T-helper 2 cell treated with Interferon-gamma antibody and Interleukin-4, amounts not matched to agents 100 ng/mL and 5 ng/mL, for 36 hours (primary cell): ENCODE results near the gene SLC2A9. TPM values are rescaled to one million over a fixed set of nuclear protein-coding genes. Genes with fewer than 3 reads are reported as not detected.
"Not testable (repeated sequence)": the region's sequence is repeated elsewhere in the genome, so short reads cannot be mapped to it uniquely, and the experiment has no call there.

Experiments
- intact Hi-C: fragments of 100-400 bp; cut with micrococcal nuclease; formaldehyde crosslinking; loops from one replicate; pipeline ENCODE4 v1.15.1; 2023
- total RNA-seq: library from RNA; stranded (reverse); gene quantifications from 2 replicates; pipeline ENCODE4 v1.2.3, GENCODE V29; 2022

Gene SLC2A9
- total RNA-seq, 1 donor from 2014 or later = 3.2 TPM

- intact Hi-C loops = no loop called here
Measured at GRCh38 chr4:9845791-9846493, 175.4 kb downstream of the SLC2A9 start.

- intact Hi-C loops = no loop called here
Measured at GRCh38 chr4:9841072-9841471, 180.2 kb downstream of the SLC2A9 start.

DNA sequence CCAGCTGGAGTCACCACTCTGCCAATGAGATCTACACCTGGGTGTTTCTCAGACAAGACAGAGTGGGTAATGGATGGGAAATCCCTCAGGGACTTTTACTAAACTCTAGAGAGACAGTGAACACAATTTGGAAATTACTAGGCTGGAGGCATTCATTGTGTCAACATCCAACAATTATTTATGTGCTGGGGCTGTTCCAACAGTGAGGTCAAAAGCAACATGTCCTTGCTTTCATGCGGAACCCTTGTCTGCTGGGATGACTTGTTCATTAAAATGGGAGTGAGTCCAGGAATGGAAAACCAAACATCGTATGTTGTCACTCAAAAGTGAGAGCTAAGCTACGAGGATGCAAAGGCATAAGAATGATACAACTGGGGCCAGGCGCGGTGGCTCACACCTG, 185.9 kb downstream of the SLC2A9 start:
- intact Hi-C loops = no loop called here

DNA sequence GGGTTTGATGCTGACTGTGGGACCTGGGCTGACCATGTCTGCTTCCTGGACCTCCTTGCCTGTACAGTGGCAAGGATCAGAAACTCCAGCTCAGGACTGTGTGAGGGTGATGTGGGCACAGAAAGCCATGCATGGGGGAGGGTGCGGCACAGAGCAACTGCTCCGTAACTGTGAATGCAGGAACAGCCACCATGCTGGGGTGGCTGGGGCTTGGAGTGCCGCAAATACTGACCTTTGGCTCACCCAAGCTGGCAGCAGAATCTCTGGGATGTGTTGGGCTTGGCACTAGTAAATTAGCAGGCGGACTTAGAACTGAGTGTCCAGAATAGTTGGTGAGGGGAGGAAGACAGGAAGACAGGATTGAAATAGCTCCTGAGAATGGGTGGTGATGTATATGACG, 187.9 kb downstream of the SLC2A9 start:
- intact Hi-C loops = no loop called here

DNA sequence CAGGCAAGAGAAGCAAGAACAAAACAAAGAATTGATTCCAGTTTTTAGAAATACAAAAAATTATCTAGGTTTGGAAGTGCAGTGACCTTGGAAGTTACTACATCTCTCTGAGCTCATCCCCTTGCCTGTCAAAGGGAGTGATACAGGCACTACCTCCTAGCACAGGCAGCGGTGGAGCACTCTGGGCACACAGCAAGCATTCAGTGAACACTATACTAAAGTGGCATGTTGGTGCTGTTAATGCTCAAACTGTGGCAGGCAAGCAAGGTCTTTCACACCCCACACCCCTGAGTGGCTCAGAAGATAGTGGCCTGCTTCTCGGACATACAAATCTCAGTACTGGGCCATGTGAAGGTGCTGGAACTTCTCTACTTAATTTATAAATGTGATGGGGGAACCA, 188.7 kb downstream of the SLC2A9 start:
- intact Hi-C loops = no loop called here

- intact Hi-C loops = no loop called here
Measured at GRCh38 chr4:9826551-9826950, 194.7 kb downstream of the SLC2A9 start.

DNA sequence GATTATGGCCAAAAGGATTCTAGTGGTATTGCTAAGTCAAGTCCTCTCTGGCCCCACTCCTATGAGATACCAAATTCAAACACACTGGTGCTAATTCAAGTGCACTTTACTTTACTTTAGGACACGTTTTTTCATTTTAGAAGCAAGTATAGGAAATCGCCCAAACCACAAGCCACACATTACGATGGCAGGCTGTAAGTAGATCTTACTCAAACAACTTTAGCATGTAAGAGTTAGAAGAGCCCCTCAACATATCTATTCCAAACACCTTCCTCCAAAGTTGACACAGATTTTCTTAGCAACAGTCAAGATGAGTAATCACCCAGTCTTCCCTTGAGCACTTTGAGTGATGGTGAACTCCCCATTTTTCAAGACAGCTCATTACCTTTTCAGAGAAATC, 196.2 kb downstream of the SLC2A9 start:
- intact Hi-C loops = no loop called here

DNA sequence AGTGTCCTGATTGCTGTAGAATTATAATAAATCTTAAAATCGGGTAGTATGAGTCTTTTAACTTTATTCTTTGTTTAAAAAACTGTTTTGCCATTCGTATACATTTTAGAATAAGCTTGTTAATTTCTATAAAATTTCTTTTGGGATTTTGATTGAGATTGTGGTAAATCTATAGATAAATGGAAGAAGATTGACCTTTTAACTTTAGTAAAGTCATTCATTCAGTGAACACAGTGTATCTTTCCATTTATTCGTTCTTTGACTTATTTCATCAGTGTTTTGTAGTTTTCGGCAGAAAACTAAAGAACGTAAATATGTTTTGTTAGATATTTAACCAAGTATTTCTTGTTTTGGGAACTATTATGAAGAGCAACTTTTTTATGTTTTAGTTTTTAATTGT, 201.0 kb downstream of the SLC2A9 start:
- intact Hi-C loops = no loop called here

DNA sequence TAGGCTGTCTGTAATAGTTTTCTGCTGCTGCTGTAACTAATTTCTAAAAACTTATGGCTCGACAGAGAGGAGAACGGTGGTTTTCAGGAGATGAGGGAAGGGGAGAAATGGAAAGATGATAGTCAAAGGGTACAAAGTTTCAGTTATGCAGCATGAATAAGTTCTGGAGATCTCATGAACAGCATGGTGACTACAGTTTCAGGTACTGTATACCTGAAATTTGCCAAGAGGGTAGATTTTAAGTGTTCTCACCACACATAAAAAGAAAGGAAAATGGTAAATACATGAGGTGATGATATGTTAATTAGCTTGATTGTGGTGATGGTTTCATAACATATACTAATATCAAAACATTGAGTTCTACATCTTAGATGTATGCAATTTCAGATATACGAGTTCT, 205.0 kb downstream of the SLC2A9 start:
- intact Hi-C loops = no loop called here

DNA sequence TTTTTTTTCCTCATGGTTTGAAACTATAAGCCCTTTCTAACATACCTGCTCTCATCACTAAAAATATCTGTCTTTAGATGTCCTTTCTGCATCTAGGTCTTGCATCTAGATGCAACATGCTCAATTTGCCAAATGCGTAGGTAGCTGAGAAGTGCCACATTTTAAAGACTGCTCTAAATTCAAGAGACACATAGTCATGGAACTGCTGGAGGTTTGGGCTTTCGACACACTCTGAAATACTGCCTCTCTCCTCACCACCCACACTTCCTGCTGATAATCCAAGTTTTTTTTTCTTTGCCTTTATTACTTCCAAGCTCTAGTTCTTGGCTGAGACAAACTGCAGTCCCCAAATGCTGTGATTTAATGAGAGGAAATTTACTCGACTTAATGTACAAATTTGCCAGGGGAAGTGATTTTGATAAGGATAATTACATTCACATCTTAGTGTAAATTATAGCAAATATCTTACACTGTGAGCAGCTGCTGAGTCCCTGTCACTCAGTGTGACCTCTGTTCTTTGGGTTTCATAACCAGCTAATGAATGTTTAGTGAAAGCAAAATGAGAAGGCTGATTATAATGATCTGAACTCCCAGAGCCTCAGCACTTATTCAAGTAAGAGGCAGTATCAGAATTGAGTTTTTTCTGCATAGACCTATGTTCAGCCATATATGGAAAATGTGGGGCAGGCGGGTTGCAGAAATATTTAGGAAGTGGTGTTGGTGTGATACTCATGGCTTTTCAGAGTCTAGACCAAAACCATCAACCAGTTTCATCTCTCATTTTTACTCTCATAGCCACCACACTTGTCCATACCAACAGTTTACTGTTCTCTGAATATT, 208.6 kb downstream of the SLC2A9 start:
- intact Hi-C loops = no loop called here

DNA sequence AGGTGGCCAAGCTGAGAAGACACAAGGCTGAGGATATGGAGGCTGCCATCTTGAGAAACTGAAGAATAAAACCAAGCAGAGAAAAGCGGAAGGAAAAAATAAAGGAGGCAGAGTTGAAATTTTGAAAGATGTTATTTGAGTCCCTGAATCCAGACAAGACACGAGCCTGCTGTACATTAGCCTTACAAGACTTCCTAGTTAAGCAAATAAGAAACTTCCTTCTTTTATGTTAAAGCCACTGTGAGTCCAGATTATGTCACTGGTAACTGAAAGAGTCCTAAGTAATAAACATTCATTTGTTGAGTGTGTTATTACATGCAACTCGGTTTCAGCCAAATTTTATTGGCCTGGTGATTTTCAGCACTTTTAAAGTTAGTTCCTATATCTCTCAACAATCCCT, 209.5 kb downstream of the SLC2A9 start:
- intact Hi-C loops = no loop called here

GRCh38 chr4:9808077-9808476, 213.2 kb downstream of the SLC2A9 start:
- intact Hi-C loops = no loop called here

GRCh38 chr4:9804918-9805317, 216.4 kb downstream of the SLC2A9 start:
- intact Hi-C loops = no loop called here

DNA sequence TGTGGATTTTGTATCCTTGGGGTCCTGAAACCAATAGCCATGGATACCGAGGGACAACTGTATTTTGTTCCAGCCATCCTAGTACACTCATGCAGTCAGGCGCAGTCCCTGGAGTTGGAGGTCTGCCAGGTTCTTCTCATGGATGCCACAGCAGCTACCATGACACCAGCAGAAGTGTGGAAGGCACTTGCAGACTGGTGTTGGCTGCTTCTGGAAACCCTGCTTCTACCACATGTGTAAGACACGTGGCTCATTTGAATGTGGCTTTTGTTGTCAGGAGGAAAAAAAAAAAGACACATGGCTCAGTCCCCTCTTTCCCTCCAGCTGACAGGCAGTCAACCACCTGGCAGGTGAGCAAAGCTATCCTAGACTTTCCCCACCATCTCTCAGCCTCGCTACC, 220.4 kb downstream of the SLC2A9 start:
- intact Hi-C loops = no loop called here

DNA sequence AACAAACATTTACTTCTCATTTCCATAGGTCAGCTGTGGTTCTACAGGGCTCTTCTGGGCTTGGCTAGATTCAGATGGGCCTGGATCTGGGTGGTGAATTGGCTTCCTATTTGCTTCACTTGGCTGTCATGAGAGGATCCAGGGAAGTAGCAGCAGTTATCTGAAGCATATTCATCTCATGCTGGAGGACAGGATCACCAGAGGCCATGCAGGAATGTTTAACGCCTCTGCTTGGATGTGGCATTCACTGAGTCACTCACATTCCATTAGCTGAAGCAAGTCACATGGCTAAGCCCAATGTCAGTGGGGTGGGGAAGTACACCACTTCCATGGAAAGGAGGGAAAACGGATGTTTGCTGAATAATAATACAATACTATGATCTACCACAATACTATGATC, 224.7 kb downstream of the SLC2A9 start:
- intact Hi-C loops = not testable (repeated sequence)

DNA sequence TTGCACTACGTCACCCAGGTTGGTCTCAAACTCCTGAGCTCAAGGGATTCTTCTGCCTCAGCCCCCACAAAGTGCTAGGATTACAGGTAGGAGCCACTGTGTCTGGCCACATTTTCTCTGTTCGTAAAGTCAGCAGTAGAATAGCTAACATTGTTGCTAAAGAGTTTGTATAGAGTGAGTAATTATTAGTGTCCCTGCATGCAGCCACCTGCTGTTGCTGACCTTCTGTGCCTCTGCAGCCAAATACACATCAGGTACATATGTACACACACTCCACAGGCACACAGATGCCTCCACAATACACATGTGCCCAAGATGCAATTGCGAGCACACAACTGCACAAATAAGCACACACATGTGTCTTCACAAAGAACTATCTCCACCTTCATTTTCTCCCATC, 228.9 kb downstream of the SLC2A9 start:
- intact Hi-C loops = no loop called here

DNA sequence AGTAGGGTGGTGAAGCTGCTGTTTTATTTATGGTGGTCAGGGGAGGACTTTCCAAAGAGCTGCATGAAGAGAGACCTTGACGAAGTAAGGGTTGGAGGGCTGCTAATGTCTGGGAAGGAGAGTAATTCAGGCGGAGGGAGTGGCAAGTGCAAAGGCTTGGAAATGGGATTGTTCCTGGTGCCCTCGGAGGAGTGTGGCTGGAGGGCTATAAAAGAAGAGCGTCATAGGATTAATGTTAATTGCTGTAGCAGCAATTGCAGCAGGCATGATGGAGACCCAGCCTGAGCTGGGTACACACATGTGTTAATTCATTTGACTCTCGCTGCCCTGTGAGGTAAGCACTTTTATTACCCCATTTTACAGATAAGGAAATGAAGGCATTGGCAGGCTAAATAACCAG, 235.4 kb downstream of the SLC2A9 start:
- intact Hi-C loops = not testable (repeated sequence)

GRCh38 chr4:9782136-9782436, 239.2 kb downstream of the SLC2A9 start:
- intact Hi-C loops = no loop called here

- intact Hi-C loops = no loop called here
Measured at GRCh38 chr4:9781343-9782135, 239.8 kb downstream of the SLC2A9 start, which contains the start of gene DRD5. DRD5 (plus strand) TSS chr4:9781634; CDS start chr4:9782030, 396 bp downstream.
